ENCODE measurements around the gene ZNF468. TPM values are rescaled to one million over a fixed set of nuclear protein-coding genes. Genes with fewer than 3 reads are reported as not detected.
"Not testable (repeated sequence)": the region's sequence is repeated elsewhere in the genome, so short reads cannot be mapped to it uniquely, and the experiment has no call there.

ZNF468 gene
- total RNA-seq (2013; cell fraction: nucleolus; rRNA removed) = 67.6 and 73.5 TPM in 2 replicates
- total RNA-seq (2014; rRNA removed) = 8.2 and 10.4 TPM in 2 replicates
- 12.7 and 13.2 TPM in 2 replicates for total RNA-seq (2014; rRNA removed; fragmentation: Illumina TruSeq; extraction: Trizol)
- total RNA-seq (2021) = 6.9 and 9.9 TPM in 2 replicates
- polyA plus RNA-seq (2011; ENCODE audit: low read depth) = 6.0 TPM
- polyA plus RNA-seq (2011; rRNA removed) = 18.8 and 24.4 TPM in 2 replicates
- 11.3 and 11.8 TPM in 2 replicates for polyA plus RNA-seq (2011; cell fraction: cytosol; rRNA removed)
- polyA plus RNA-seq (2011; cell fraction: nucleus; rRNA removed) = 18.9 and 20.6 TPM in 2 replicates
- 5.7 and 6.5 TPM in 2 replicates for polyA plus RNA-seq (2012)
- 10.0 and 10.9 TPM in 2 replicates for polyA plus RNA-seq (2014; fragmentation: Illumina TruSeq; extraction: Trizol)
- 1 to 10 TPM; 3.9 to 4.3 TPM for polyA plus RNA-seq (2014; fragmentation: Nextera tagmentation; extraction: Ambion mirVana)
- polyA plus RNA-seq (2014; rRNA removed) = 5.0 and 5.7 TPM in 2 replicates
- 10 to 100 TPM in 1 of 2 experiments, 1 to 10 TPM in 1; 8.8 to 10.2 TPM for polyA plus RNA-seq (2016; fragmentation: Nextera tagmentation; extraction: Ambion mirVana)
- 23.4 and 25.7 TPM in 2 replicates for polyA minus RNA-seq (2011; rRNA and poly(A)+ RNA removed)
- polyA minus RNA-seq (2011; cell fraction: cytosol; rRNA and poly(A)+ RNA removed) = 5.5 and 7.5 TPM in 2 replicates
- polyA minus RNA-seq (2011; cell fraction: nucleus; rRNA and poly(A)+ RNA removed) = 12.8 and 17.6 TPM in 2 replicates
- Bru-seq, nascent RNA = percentile 60 among the genes with signal in this experiment
- BruChase-seq, experiment 1, labeled RNA remaining after a 6-hour chase = percentile 66 among the genes with signal in this experiment
- percentile 69 among the genes with signal in this experiment for BruChase-seq, experiment 2, labeled RNA remaining after a 2-hour chase
- long read RNA-seq, experiment 1, full-length matches to known transcripts = 1 of 4 reads
- long read RNA-seq, experiment 1, partial matches to known transcripts = 2 of 4 reads
- long read RNA-seq, experiment 1, other reads (novel, unspliced or antisense) = 1 of 4 reads
- long read RNA-seq, experiment 2, full-length matches to known transcripts = 2 of 13 reads
- long read RNA-seq, experiment 2, partial matches to known transcripts = 1 of 13 reads
- long read RNA-seq, experiment 2, other reads (novel, unspliced or antisense) = 10 of 13 reads

- Histone ChIP-seq H3K4me2 (ENCODE audit: control insufficient read depth, insufficient read depth) (peak within 1 kb of the TSS; percentile 58), H2AFZ (ENCODE audit: control insufficient read depth, low read depth, low read length) (peak within 1 kb of the TSS; percentile 55), H3K27ac (ENCODE audit: control insufficient read depth, insufficient read depth) (peak within 1 kb of the TSS; percentile 68), H3K9ac (ENCODE audit: control insufficient read depth, insufficient read depth, low read length) (peak within 1 kb of the TSS; percentile 75), H3K4me3 (peak within 1 kb of the TSS; percentile 92)
- H3K79me2 ChIP-seq (ENCODE audit: control insufficient read depth, insufficient read depth, low read length); H4K20me1 ChIP-seq (ENCODE audit: control insufficient read depth, insufficient read depth); H3K4me1 ChIP-seq (ENCODE audit: control insufficient read depth, insufficient read depth, low read length); BruUV-seq (replicated peaks); POLR2A ChIA-PET; H3K36me3 ChIP-seq (ENCODE audit: control insufficient read depth in 2 of 2, insufficient read depth in 2 of 2, low read length in 1 of 2); RAD21 ChIA-PET (ENCODE audit: unreplicated experiment); H3K27me3 ChIP-seq (replicated peaks in 1 of 2; ENCODE audit: control insufficient read depth in 2 of 2, insufficient read depth in 2 of 2, low read length in 1 of 2); CTCF ChIA-PET; intact Hi-C loops (cut with micrococcal nuclease; ENCODE audit: unreplicated experiment); H3K9me3 ChIP-seq (replicated peaks; ENCODE audit: control insufficient read depth, insufficient read depth, low read length): not testable (repeated sequence)
- in situ Hi-C loops (cut with MboI) = loop anchor here (5.0 kb wide), 1 partner anchor 85 kb away; no protein-coding TSS in a partner anchor
- SMC1A ChIA-PET (ENCODE audit: uncharacterized antibody, unreplicated experiment) = interaction anchor here (0.9 kb wide), 1 partner anchor 81 kb away, joined by 3 read pairs; no protein-coding TSS in a partner anchor
- 6% methylated on average over 40 of the region's 43 CpGs for WGBS (ENCODE audit: insufficient coverage, insufficient replicate concordance, low lambda C conversion rate, missing lambda C conversion rate)
- peak; percentile 99 for FAIRE-seq
- peak; percentile 23 for DNase-seq (ENCODE audit: low read depth, low spot score)
- ATAC-seq = peak; percentile 100
- TF ChIP-seq EGR1 (IDR thresholded peaks at IDR 0.05; ENCODE audit: borderline replicate concordance in 1 of 2, low read depth in 2 of 2, low read length in 2 of 2) (0 out of 3 replicates have a peak, but pooled peaks of 1 of the 2 experiments have one; percentile 13), MXI1 (IDR thresholded peaks at IDR 0.05; ENCODE audit: low read depth, low read length) (0 out of 2 replicates have a peak, but pooled peaks have one; percentile 47), POU2F2 (IDR thresholded peaks at IDR 0.05; ENCODE audit: borderline replicate concordance, low read depth, low read length) (0 out of 3 replicates have a peak, but pooled peaks have one; percentile 39), PML (IDR thresholded peaks at IDR 0.05; ENCODE audit: low read length) (0 out of 2 replicates have a peak, but pooled peaks have one; percentile 54), SMAD5 (IDR thresholded peaks at IDR 0.05; ENCODE audit: low read depth) (peak; percentile 26; the same call in 1 of the 2 replicates), RELA (IDR thresholded peaks at IDR 0.05; ENCODE audit: borderline replicate concordance, partially characterized antibody) (peak; percentile 13), BHLHE40 (IDR thresholded peaks at IDR 0.05; ENCODE audit: borderline replicate concordance in 1 of 2, low read depth in 2 of 2, low read length in 1 of 2) (peak in 1 of 2 experiments; percentile 32; a peak in 1 of 4 replicates), RUNX3 (IDR thresholded peaks at IDR 0.05; ENCODE audit: low read length) (peak; percentile 39; the same call in 1 of the 2 replicates), E4F1 (IDR thresholded peaks at IDR 0.05; ENCODE audit: borderline replicate concordance, partially characterized antibody) (peak; percentile 76), POLR2AphosphoS5 (IDR thresholded peaks at IDR 0.05; ENCODE audit: low read length) (peak; percentile 84), IKZF1 (conservative IDR thresholded peaks at IDR 0.05) (peak; percentile 10; the same call in 1 of the 2 replicates), NRF1 (conservative IDR thresholded peaks at IDR 0.05; ENCODE audit: low read depth, low read length) (peak; percentile 42)
- TF ChIP-seq, protein P1, sequence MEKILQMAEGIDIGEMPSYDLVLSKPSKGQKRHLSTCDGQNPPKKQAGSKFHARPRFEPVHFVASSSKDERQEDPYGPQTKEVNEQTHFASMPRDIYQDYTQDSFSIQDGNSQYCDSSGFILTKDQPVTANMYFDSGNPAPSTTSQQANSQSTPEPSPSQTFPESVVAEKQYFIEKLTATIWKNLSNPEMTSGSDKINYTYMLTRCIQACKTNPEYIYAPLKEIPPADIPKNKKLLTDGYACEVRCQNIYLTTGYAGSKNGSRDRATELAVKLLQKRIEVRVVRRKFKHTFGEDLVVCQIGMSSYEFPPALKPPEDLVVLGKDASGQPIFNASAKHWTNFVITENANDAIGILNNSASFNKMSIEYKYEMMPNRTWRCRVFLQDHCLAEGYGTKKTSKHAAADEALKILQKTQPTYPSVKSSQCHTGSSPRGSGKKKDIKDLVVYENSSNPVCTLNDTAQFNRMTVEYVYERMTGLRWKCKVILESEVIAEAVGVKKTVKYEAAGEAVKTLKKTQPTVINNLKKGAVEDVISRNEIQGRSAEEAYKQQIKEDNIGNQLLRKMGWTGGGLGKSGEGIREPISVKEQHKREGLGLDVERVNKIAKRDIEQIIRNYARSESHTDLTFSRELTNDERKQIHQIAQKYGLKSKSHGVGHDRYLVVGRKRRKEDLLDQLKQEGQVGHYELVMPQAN (conservative IDR thresholded peaks at IDR 0.05) = peak; percentile 64; the same call in 1 of the 2 replicates
Observed at GRCh38 chr19:52857378-52858191, at the start of gene ZNF468. TSS of gene ZNF468 (minus strand) at chr19:52857619. CDS start at chr19:52854272, 3,347 bp downstream.
